Measurements from ENCODE around the gene AOPEP. TPM values are rescaled to one million over a fixed set of nuclear protein-coding genes. Genes with fewer than 3 reads are reported as not detected.
"Not testable (repeated sequence)": the region's sequence is repeated elsewhere in the genome, so short reads cannot be mapped to it uniquely, and the experiment has no call there.

The AOPEP gene
- total RNA-seq, 4 donors from 2014 or later: 149 to 306 (median 193) TPM

- TF ChIP-seq EP300 (IDR thresholded peaks at IDR 0.05) (no peak), POLR2A (IDR thresholded peaks at IDR 0.05) (no peak), POLR2AphosphoS5 (IDR thresholded peaks at IDR 0.05) (no peak), CTCF (IDR thresholded peaks at IDR 0.05) (no peak)
- Histone ChIP-seq H3K27ac (peak overlapping the region; percentile 59), H3K4me3 (no peak overlapping the region), H3K9me3 (no peaks in the 10 kb centered on the region), H3K27me3 (no peaks in the 10 kb centered on the region), H3K36me3 (no peaks in the 10 kb centered on the region), H3K4me1 (peaks cover 38% of the 10 kb centered on the region)
- no peak for DNase-seq (ENCODE audit: low spot score in 2 of 2)
- WGBS: 59% methylated on average over 4 of the region's 4 CpGs
These were observed 99.1 kb downstream of the AOPEP start for GRCh38 chr9:94825611-94825958.

DNA sequence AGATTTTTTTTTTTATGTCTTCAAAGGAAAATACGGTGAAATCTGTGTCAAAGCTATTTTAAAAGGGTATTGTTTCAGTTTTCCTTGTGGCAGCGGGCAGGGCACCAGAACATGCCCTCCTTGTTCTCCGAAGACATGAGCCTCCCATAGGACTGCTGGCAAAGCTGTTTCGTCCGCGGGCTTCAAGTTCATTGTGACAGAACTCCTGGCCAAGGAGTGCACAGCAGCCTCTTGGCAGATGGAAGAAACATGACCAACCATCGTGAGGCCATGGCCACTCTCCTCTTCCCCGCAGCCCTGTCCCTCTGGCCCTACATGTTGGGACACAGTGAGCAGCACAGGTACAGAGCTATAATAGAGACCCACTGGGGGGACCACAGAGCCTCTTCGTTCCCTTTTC, 99.5 kb downstream of the AOPEP start:
- Histone ChIP-seq H3K9me3 (no peaks in the 10 kb centered on the region), H3K4me1 (peaks cover 38% of the 10 kb centered on the region), H3K27me3 (no peaks in the 10 kb centered on the region), H3K36me3 (no peaks in the 10 kb centered on the region), H3K4me3 (no peak overlapping the region), H3K27ac (peak overlapping the region; percentile 59)
- no peak for DNase-seq (ENCODE audit: low spot score in 2 of 2)
- TF ChIP-seq POLR2A (IDR thresholded peaks at IDR 0.05) (no peak), POLR2AphosphoS5 (IDR thresholded peaks at IDR 0.05) (no peak)
- 56% methylated on average over 9 of the region's 9 CpGs for WGBS

- Histone ChIP-seq H3K36me3 (no peaks in the 10 kb centered on the region), H3K4me1 (peaks cover 32% of the 10 kb centered on the region), H3K4me3 (no peak overlapping the region), H3K27ac (peak overlapping the region; percentile 62), H3K27me3 (no peaks in the 10 kb centered on the region), H3K9me3 (no peaks in the 10 kb centered on the region)
- 85% methylated on average over 3 of the region's 3 CpGs for WGBS
- TF ChIP-seq EP300 (IDR thresholded peaks at IDR 0.05): no peak
- TF ChIP-seq CTCF (IDR thresholded peaks at IDR 0.05): no peak
- DNase-seq (ENCODE audit: low spot score in 2 of 2): no peak
These were observed 100.3 kb downstream of the AOPEP start for GRCh38 chr9:94826644-94827410.

GRCh38 chr9:94827584-94828304, 101.2 kb downstream of the AOPEP start:
- no peak for DNase-seq (ENCODE audit: low spot score in 2 of 2)
- H3K27ac ChIP-seq: peak overlapping the region; percentile 62
- TF ChIP-seq POLR2A (IDR thresholded peaks at IDR 0.05) (no peak), CTCF (IDR thresholded peaks at IDR 0.05) (no peak), POLR2AphosphoS5 (IDR thresholded peaks at IDR 0.05) (no peak), EP300 (IDR thresholded peaks at IDR 0.05) (no peak)
- 71% methylated on average over 8 of the region's 8 CpGs for WGBS
- no peaks in the 10 kb centered on the region for H3K36me3 ChIP-seq
- no peaks in the 10 kb centered on the region for H3K9me3 ChIP-seq
- H3K27me3 ChIP-seq: no peaks in the 10 kb centered on the region
- no peak overlapping the region for H3K4me3 ChIP-seq
- H3K4me1 ChIP-seq: peaks cover 27% of the 10 kb centered on the region

DNA sequence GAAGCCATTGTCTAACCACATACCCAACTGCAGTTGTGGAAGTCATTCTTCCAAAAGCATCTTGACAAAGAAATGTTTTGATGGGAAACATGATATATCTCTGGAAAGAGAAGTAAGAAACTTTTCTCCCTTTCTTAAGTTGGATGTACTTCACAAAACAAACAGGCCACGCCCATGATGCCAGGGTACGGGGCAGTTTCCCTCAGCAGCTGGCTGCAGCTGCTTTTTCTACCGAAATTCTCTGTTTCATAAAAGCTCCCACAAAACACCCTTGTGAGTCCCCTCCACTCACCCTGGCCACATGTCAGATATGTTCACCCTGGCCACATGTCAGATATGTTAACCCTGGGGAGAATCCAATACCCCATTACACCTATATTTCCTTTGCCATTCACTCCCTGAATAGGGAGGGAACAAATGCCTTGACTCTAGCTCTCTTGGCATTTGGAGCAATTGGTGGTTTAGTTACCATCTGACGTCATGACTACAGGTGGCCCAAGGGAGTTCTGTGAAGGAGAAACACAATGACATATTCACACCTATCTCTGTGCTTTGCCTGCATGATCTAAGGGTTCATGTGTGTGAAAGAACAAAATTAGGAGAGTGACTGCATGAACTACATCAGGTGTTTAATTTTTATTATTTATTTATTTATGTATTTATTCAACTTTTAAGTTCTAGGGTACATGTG, 103.0 kb downstream of the AOPEP start:
- no peak for TF ChIP-seq POLR2AphosphoS5 (IDR thresholded peaks at IDR 0.05)
- no peak for TF ChIP-seq CTCF (IDR thresholded peaks at IDR 0.05)
- TF ChIP-seq POLR2A (IDR thresholded peaks at IDR 0.05): no peak
- no peak for TF ChIP-seq EP300 (IDR thresholded peaks at IDR 0.05)
- Histone ChIP-seq H3K4me1 (peaks cover 27% of the 10 kb centered on the region), H3K27me3 (no peaks in the 10 kb centered on the region), H3K36me3 (no peaks in the 10 kb centered on the region), H3K9me3 (no peaks in the 10 kb centered on the region), H3K4me3 (no peak overlapping the region), H3K27ac (no peak overlapping the region)
- no peak for DNase-seq (ENCODE audit: low spot score in 2 of 2)
- 64% methylated on average over 4 of the region's 4 CpGs for WGBS

GRCh38 chr9:94830071-94830604, 103.6 kb downstream of the AOPEP start:
- H3K27me3 ChIP-seq; H3K4me3 ChIP-seq; H3K9me3 ChIP-seq; H3K27ac ChIP-seq; H3K36me3 ChIP-seq; DNase-seq (ENCODE audit: low spot score in 2 of 2): not testable (repeated sequence)
- peaks cover 27% of the 10 kb centered on the region for H3K4me1 ChIP-seq
- WGBS: 76% methylated on average over 3 of the region's 3 CpGs

All from suprapubic skin (tissue), 4 donors.